ENCODE data around the gene LARGE1. TPM values are rescaled to one million over a fixed set of nuclear protein-coding genes. Genes with fewer than 3 reads are reported as not detected.

The LARGE1 gene
- total and polyA plus RNA-seq, 7 donors = 14.9 to 91.6 (median 46.1) TPM

DNA sequence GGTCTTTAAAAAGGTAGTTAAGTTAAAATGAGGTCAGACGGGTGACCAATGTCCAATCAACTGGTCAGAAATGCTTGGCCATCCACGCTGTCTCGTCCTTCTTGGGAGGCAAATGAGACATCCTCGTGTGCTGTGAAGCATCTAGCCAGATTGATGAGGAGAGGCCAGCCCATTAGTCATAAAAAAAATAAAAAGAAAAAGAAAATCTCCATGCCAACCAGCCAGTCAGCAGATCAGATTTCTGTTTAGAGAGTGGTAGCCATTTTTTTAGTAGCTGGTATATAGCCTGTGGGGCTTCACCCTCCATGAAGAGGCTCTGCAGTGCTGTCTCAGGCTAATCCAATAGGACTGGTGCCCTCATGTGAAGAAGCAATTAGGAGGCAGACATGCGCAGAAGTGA lies 519.0 kb downstream of the LARGE1 start:
- 82 to 92% (median 92%) methylated on average over 5 of the region's 5 CpGs for WGBS, 3 donors
- ATAC-seq (no peak), DNase-seq (no peak)
- Histone ChIP-seq H3K27ac (no peak overlapping the region), H3K27me3 (ENCODE audit: insufficient read depth in 3 of 3, low read length in 2 of 3) (no peaks in the 10 kb centered on the region), H3K36me3 (ENCODE audit: insufficient read depth in 1 of 2, low read depth in 1 of 2) (peaks cover 0 to 4% of the 10 kb centered on the region in 2 donors), H3K4me3 (no peak overlapping the region), H3K9me3 (no peaks in the 10 kb centered on the region), H3K4me1 (peaks cover 9% of the 10 kb centered on the region)
- intact Hi-C loops (cut with DNase I) = no loop called here
- TF ChIP-seq, protein P1, sequence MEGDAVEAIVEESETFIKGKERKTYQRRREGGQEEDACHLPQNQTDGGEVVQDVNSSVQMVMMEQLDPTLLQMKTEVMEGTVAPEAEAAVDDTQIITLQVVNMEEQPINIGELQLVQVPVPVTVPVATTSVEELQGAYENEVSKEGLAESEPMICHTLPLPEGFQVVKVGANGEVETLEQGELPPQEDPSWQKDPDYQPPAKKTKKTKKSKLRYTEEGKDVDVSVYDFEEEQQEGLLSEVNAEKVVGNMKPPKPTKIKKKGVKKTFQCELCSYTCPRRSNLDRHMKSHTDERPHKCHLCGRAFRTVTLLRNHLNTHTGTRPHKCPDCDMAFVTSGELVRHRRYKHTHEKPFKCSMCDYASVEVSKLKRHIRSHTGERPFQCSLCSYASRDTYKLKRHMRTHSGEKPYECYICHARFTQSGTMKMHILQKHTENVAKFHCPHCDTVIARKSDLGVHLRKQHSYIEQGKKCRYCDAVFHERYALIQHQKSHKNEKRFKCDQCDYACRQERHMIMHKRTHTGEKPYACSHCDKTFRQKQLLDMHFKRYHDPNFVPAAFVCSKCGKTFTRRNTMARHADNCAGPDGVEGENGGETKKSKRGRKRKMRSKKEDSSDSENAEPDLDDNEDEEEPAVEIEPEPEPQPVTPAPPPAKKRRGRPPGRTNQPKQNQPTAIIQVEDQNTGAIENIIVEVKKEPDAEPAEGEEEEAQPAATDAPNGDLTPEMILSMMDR (IDR thresholded peaks at IDR 0.05) = no peak

DNA sequence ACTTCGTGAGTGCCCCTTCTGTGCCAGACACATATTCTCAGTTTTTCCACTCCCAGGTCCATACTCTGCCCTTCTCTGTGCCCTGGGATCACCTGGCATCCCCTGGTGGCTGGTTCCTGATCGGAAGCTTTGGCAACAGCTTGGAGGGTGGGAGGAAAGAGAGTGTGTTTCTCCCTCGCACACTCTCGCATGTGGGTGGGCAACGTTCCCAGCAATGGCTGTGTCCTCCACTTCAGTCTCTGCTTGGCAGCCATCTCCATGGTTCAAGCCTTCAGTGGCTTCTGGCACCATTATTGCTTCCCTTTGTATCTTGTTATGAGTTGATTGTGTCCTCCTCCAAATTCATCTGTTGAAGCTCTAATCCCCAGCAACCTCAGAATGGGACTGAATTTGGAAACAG lies 519.4 kb downstream of the LARGE1 start:
- H3K9me3 ChIP-seq = no peaks in the 10 kb centered on the region
- no peak overlapping the region for H3K4me3 ChIP-seq
- intact Hi-C loops (cut with DNase I) = no loop called here
- no peak for ATAC-seq
- DNase-seq = no peak
- no peak overlapping the region for H3K27ac ChIP-seq
- WGBS, 3 donors = 45 to 62% (median 48%) methylated on average over 5 of the region's 5 CpGs
- TF ChIP-seq, protein P1 (IDR thresholded peaks at IDR 0.05) = no peak
- peaks cover 0 to 4% of the 10 kb centered on the region in 2 donors for H3K36me3 ChIP-seq (ENCODE audit: insufficient read depth in 1 of 2, low read depth in 1 of 2)
- no peaks in the 10 kb centered on the region for H3K27me3 ChIP-seq (ENCODE audit: insufficient read depth in 3 of 3, low read length in 2 of 3)
- H3K4me1 ChIP-seq = peaks cover 9% of the 10 kb centered on the region

DNA sequence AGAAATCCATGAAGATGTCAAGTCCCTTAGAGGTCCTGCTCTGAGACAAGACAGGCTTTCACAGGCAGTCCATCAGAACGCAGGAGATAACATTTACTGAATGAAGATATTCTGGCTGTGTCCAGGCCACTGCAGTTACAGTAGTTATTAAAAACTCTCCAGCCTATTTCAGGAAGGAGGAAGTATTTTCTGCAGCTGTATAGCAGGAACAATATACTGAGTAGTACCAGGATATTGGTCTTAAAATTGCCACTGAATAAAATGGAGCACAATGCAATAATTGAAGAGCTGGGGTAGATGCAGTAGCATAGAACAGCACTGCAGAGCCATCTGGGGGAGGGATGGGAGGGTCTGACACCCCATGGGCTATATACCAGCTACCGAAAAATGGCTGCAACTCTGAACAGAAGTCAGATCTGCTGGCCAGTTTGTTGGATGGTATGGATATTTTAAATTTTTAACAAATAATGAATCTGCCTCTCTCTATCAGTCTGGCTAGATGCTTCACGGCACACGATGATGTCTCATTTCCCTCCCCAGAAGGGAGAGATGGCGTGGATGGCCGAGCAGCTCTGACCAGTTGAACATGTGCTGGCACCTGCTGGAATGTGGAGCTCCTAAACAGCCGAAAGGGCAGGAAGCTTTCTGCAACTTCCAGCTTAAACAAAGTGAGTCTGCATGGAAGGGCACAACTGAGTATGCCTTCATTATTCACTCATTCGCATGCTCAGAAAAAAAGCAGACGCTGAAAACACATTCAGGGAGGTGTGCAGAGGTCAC lies 520.0 kb downstream of the LARGE1 start:
- H3K4me1 ChIP-seq = peaks cover 9% of the 10 kb centered on the region
- no peaks in the 10 kb centered on the region for H3K27me3 ChIP-seq (ENCODE audit: insufficient read depth in 3 of 3, low read length in 2 of 3)
- TF ChIP-seq, protein P1 (IDR thresholded peaks at IDR 0.05) = no peak
- WGBS, 3 donors = 87 to 91% (median 91%) methylated on average over 9 of the region's 9 CpGs
- ATAC-seq (no peak), DNase-seq (no peak)
- peaks cover 0 to 4% of the 10 kb centered on the region in 2 donors for H3K36me3 ChIP-seq (ENCODE audit: insufficient read depth in 1 of 2, low read depth in 1 of 2)
- no peak overlapping the region for H3K4me3 ChIP-seq
- H3K9me3 ChIP-seq = no peaks in the 10 kb centered on the region
- H3K27ac ChIP-seq = no peak overlapping the region
- intact Hi-C loops (cut with DNase I) = no loop called here

DNA sequence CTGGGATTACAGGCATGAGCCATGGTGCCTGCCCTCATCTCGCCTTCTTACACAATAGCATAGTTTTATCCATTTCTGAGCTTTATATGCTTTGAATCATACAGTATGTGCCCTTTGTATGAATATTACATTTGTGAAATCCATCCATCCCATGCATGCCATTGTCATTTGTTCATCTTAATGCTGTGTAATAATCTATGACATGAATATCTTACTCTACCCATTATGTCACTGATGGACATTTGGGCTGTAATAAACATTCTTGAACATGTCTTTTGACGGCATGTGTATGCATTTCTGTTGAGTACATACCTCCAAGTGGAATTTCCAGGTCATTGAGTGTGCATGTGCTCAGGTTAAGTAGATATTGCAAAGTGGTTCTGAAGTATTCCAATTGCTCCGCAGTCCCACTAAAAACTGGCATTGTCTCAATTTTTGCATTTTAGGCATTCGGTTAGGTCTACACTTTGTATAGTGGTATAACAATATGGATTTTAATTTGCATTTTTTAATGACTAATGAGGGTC lies 522.8 kb downstream of the LARGE1 start:
- intact Hi-C loops (cut with DNase I) = no loop called here
- DNase-seq (no peak), ATAC-seq (no peak)
- H3K27ac ChIP-seq = no peak overlapping the region
- no peaks in the 10 kb centered on the region for H3K27me3 ChIP-seq (ENCODE audit: insufficient read depth in 3 of 3, low read length in 2 of 3)
- TF ChIP-seq, protein P1 (IDR thresholded peaks at IDR 0.05) = no peak
- 95 to 96% (median 96%) methylated on average over 4 of the region's 4 CpGs for WGBS, 3 donors
- H3K4me3 ChIP-seq = no peak overlapping the region
- peaks cover 0 to 4% of the 10 kb centered on the region in 2 donors for H3K36me3 ChIP-seq (ENCODE audit: insufficient read depth in 1 of 2, low read depth in 1 of 2)
- no peaks in the 10 kb centered on the region for H3K4me1 ChIP-seq
- no peaks in the 10 kb centered on the region for H3K9me3 ChIP-seq
